ENCODE results near the gene TENM4.

The TENM4 gene

GRCh38 chr11:79312617-79313529, 128.0 kb downstream of the TENM4 start:
- no peak for TF ChIP-seq CTCF (IDR thresholded peaks at IDR 0.05)
- H3K27ac ChIP-seq, result no peak overlapping the region
- H3K4me3 ChIP-seq, result no peak overlapping the region
- no peak for DNase-seq (ENCODE audit: low spot score)

GRCh38 chr11:79311461-79311860, 129.4 kb downstream of the TENM4 start:
- H3K4me3 ChIP-seq, result no peak overlapping the region
- no peak for TF ChIP-seq CTCF (IDR thresholded peaks at IDR 0.05)
- no peak for DNase-seq (ENCODE audit: low spot score)
- no peak overlapping the region for H3K27ac ChIP-seq

- no peak for TF ChIP-seq CTCF (IDR thresholded peaks at IDR 0.05)
- no peak overlapping the region for H3K4me3 ChIP-seq
- DNase-seq (ENCODE audit: low spot score), result no peak
- no peak overlapping the region for H3K27ac ChIP-seq
Measured at GRCh38 chr11:79309407-79309806, 131.4 kb downstream of the TENM4 start.

- TF ChIP-seq CTCF (IDR thresholded peaks at IDR 0.05), result no peak
- no peak for DNase-seq (ENCODE audit: low spot score)
- no peak overlapping the region for H3K4me3 ChIP-seq
Measured at GRCh38 chr11:79308429-79308828, 132.4 kb downstream of the TENM4 start.

GRCh38 chr11:79304599-79305212, 136.1 kb downstream of the TENM4 start:
- Histone ChIP-seq H3K4me3 (peak overlapping the region; percentile 14), H3K27ac (peak overlapping the region in 1 of 2 donors; percentile 54)
- TF ChIP-seq CTCF (IDR thresholded peaks at IDR 0.05), result no peak
- no peak for DNase-seq (ENCODE audit: low spot score)

More at GRCh38 chr11:79308429-79308828, 132.4 kb downstream of the TENM4 start:
- H3K27ac ChIP-seq, result no peak overlapping the region

GRCh38 chr11:79296141-79296540, 144.7 kb downstream of the TENM4 start:
- DNase-seq (ENCODE audit: low spot score), result no peak
- TF ChIP-seq CTCF (IDR thresholded peaks at IDR 0.05), result no peak
- Histone ChIP-seq H3K4me3 (no peak overlapping the region), H3K27ac (no peak overlapping the region)
